OCI-M1 (cell line): ENCODE results near the gene MAJIN.

Source experiments
- DNase-seq: peaks from one replicate; lab custom pipeline; 2025; lab: John Stamatoyannopoulos, UW

The MAJIN gene

DNA sequence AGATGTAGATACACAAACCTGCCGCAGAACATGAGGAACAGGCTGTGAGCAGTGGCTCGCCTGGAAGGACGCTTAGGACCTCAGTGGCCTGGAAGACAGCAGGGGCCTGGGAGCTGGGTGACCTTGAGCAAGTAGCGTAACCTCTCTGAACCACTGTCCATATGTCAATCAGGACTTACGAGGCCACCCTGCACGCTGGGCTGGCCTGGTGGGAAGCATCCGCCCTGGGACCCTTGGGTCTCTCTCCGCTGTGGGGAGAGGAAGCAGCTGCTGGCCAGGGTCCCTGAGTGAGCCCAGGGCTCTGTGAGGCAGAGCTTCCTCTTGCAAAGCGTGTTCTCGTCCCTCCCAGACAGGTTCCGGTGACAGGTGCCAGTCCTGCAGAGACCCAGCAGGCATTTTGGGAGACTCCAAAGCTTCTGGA is 79.5 kb downstream of the MAJIN start:
- DNase-seq, result no peak

DNA sequence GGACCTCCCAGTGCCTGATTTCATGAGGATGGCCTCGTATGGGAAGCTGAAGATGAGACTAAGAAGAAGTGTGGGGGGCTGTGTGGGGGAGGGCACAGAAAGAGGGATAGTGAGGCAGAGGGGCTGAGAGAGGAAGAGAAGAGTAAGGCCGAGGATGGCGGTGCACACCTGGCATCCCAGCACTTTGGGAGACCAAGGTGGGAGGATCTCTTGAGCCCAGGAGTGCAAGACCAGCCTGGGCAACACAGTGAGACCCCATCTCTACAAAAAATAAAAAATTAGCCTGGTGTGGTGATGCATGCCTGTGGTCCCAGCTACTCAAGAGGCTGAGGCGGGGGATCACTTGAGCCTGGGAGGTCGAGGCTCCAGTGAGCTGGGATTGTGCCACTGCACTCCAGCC is 80.0 kb downstream of the MAJIN start:
- DNase-seq, result no peak

DNA sequence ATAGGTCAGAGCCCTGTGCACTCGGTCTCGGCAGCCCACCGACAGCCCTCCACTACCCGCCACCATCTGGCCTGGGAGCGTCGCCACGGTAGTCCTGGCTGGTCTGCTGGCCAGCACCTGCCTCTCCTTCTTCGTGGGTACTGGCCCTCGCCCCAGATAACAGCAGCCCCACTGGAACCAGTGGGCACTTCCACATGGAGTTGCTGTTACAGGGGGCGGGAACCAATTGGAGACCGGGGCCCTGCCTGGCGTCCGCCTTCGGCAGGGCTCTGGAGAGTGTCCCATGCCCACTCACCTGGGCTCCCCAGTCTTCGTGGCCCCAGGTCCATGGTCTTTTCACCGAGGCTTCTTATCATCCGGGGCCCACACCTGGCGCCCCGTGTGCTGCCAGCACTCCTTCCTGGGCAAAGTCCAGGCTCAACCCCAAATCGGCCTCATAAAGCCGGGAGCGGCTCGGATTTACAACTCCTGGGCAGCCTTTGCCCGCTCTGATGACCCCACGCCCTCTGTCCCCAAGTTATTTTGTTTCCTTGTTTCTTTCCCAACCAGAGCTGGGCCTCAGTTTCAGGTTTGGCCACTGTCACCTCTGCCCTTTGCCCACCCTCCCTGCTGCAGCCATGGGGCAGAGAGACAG is 80.6 kb downstream of the MAJIN start:
- no peak for DNase-seq

DNA sequence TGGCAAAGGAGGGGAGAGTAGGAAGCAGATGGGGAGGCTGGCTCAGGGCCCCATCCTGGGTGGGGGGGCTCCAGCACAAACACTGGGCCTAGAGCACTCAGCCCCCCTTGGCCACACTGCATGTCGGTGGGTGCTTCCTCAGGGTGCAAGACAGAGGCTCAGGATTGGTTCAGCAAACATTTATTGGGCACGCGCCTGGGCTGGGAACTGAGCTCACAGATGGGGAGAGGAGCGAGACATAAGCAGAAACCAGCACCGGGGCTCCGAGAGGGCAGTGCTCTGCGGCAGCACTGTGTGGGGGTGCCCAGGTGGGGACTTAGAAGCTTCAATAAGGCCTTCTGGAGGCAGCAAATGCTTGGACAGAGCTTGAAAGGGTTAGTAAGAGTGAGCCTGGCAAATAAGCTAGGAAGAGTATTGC is 81.4 kb downstream of the MAJIN start:
- DNase-seq, result no peak

DNA sequence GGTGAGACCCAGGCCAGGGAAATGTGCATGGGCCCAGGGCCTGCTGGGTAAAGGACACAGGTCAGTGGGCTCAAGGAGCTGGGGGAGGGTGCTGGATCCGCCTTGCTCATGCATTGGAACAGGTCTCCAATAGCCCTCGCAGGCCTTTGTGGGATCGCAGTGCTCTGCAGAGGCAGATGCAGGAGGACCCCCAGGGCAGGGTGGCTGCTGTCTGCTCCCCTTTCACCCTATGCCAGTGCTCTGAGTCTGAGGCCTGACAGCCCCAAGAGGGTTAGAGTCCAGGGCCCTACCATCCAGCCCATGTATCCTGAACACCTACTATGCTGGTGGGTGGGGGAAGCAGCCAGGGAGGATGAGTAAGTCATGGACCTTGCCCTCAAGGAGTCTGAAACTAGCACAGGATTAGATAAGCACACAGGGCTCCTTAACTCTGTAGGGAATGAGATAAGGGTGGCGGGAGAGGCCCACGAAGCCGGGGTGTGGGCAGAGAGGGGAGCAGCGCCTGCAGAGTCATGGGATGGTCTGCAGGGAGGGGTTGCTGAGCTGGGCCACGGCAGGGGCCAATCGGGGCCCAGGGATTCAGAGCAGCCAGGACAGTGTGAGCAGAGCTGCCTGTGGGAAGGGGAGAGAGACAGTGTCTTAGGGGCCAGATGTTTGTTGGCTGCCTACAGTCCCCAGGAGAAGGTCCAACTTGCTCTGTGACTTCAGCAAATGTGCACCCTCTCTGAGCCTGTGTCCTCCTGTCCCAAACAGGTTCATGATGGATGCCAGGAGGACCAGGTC is 83.0 kb downstream of the MAJIN start:
- DNase-seq, result peak; percentile 98

DNA sequence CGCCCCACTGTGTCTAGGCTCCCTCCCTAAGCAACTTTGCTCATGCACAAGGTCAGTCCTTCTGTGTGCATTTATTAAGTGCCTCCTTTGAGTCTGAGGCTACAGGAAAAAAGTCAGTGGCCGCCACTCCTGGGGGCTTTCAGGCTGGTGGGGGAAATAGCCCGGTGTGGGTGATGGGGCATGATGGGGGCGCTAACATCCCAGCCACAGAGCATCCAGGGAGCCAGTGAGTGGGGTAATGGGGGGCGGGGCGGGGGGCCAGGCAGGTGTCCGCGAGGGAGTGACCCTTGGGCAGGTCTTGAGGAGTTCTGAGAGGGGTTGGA is 83.5 kb downstream of the MAJIN start:
- no peak for DNase-seq
